ENCODE data around the gene KTI12.
A peak's percentile ranks its signal among the peaks of the same experiment; 100 is the strongest.
"Not testable (repeated sequence)": the region's sequence is repeated elsewhere in the genome, so short reads cannot be mapped to it uniquely, and the experiment has no call there.

Gene KTI12, protein sequence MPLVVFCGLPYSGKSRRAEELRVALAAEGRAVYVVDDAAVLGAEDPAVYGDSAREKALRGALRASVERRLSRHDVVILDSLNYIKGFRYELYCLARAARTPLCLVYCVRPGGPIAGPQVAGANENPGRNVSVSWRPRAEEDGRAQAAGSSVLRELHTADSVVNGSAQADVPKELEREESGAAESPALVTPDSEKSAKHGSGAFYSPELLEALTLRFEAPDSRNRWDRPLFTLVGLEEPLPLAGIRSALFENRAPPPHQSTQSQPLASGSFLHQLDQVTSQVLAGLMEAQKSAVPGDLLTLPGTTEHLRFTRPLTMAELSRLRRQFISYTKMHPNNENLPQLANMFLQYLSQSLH

DNA sequence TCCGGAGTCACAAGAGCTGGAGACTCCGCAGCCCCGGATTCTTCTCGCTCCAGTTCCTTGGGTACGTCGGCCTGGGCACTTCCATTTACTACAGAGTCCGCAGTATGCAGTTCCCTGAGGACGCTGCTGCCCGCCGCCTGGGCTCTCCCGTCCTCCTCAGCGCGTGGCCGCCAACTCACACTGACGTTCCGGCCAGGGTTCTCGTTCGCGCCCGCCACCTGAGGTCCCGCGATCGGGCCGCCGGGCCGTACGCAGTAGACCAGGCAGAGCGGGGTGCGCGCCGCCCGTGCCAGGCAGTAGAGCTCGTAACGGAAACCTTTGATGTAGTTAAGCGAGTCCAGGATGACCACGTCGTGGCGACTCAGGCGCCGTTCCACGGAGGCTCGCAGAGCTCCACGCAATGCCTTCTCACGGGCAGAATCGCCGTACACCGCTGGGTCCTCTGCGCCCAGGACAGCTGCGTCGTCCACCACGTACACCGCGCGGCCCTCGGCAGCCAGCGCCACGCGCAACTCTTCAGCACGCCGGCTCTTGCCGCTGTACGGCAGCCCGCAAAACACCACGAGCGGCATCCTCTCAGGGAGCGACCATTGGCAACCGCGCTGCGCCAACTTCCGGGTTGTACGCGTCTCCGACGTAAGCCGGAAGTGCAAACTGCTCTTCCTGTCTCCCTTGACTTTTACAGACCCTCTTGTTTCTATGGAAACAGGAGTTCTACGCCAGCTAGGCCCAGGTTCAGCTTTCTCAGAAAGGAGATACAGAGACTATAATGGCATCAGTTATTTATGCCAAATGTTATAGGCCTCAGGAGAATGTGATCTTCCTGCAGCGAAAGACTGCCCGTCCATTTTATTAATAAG, at the start of gene KTI12:
TSS of gene KTI12 (minus strand) at position 621 of the 860 bp plus-strand sequence. CDS start at position 572, 49 bp downstream.
- Histone ChIP-seq H3K27me3 (ENCODE audit: control insufficient read depth, insufficient read depth, low read length) (no peaks in the 10 kb centered on the region), H3K4me1 (ENCODE audit: control insufficient read depth, insufficient read depth, low read length) (no peaks in the 10 kb centered on the region), H3K4me3 (ENCODE audit: low read depth, low read length) (peak within 1 kb of the TSS; percentile 98), H3K9me3 (ENCODE audit: control insufficient read depth, insufficient read depth, low read length) (no peaks in the 10 kb centered on the region), H3K36me3 (ENCODE audit: control insufficient read depth, insufficient read depth, low read length) (no peaks in the 10 kb centered on the region), H3K9ac (ENCODE audit: low read depth, low read length) (peak within 1 kb of the TSS; percentile 84)

DNA sequence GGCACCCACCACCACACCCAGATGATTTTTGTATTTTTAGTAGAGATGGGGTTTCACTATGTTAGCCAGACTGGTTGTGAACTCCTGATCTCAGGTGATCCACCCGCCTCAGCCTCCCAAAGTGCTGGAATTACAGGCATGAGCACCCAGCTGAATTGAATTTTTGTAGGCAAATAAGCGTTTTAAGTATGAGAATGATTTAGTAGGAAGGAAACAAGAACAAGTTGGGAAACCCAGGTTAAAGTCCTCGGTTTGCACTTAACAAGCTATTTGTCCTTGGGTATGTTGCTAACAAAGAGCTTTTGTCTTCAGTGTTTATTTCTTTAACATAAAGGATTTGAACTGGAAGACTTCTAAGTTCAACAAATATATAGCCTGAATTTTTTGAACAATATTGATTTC, 46.4 kb upstream of the KTI12 start:
- Histone ChIP-seq H3K36me3 (ENCODE audit: control insufficient read depth, insufficient read depth, low read length) (peaks cover 2% of the 10 kb centered on the region), H3K4me3 (ENCODE audit: low read depth, low read length) (no peak overlapping the region)

DNA sequence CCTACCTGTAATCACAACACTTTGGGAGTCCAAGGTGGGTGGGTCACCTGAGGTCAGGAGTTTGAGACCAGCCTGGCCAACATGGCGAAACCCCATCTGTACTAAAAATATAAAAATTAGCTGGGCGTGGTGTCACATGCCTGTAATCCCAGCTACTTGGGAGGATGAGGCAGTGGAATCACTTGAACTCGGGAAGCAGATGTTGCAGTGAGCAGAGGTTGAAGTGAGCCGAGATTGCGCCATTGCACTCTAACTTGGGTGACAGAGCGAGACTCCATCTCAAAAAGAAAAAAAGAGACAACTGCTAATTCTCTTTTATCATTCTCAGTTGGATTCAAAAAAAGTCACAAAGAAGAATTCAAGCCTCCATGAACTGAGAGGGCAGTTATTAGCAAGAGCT, 43.7 kb upstream of the KTI12 start:
- H3K36me3 ChIP-seq (ENCODE audit: control insufficient read depth, insufficient read depth, low read length); H3K4me3 ChIP-seq (ENCODE audit: low read depth, low read length); H3K4me1 ChIP-seq (ENCODE audit: control insufficient read depth, insufficient read depth, low read length); H3K27me3 ChIP-seq (ENCODE audit: control insufficient read depth, insufficient read depth, low read length); H3K9ac ChIP-seq (ENCODE audit: low read depth, low read length); H3K9me3 ChIP-seq (ENCODE audit: control insufficient read depth, insufficient read depth, low read length): not testable (repeated sequence)

More for the DNA sequence above, 46.4 kb upstream of the KTI12 start:
- no peak overlapping the region for H3K9ac ChIP-seq (ENCODE audit: low read depth, low read length)
- no peaks in the 10 kb centered on the region for H3K27me3 ChIP-seq (ENCODE audit: control insufficient read depth, insufficient read depth, low read length)
- no peaks in the 10 kb centered on the region for H3K4me1 ChIP-seq (ENCODE audit: control insufficient read depth, insufficient read depth, low read length)
- H3K9me3 ChIP-seq (ENCODE audit: control insufficient read depth, insufficient read depth, low read length): no peaks in the 10 kb centered on the region

DNA sequence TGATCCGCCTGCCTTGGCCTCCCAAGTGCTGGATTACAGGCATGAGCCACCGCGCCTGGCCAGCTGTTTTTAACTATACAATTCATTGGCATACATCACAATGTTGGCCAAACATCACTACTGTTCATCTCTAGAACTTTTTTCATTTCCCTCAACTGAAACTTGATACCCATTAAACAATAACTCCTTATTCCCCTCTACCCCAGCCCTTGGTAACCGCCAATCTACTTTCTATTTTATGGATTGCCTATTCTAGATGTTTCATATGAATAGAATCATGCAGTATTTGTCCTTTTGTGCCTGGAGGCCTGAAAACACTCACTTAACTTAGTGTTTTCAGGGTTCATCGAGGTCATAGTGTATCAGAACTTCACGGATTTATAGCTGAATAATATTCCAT, 38.7 kb upstream of the KTI12 start:
- Histone ChIP-seq H3K4me3 (ENCODE audit: low read depth, low read length) (no peak overlapping the region), H3K36me3 (ENCODE audit: control insufficient read depth, insufficient read depth, low read length) (peaks cover 2% of the 10 kb centered on the region), H3K27me3 (ENCODE audit: control insufficient read depth, insufficient read depth, low read length) (no peaks in the 10 kb centered on the region), H3K9me3 (ENCODE audit: control insufficient read depth, insufficient read depth, low read length) (no peaks in the 10 kb centered on the region), H3K9ac (ENCODE audit: low read depth, low read length) (no peak overlapping the region), H3K4me1 (ENCODE audit: control insufficient read depth, insufficient read depth, low read length) (no peaks in the 10 kb centered on the region)

DNA sequence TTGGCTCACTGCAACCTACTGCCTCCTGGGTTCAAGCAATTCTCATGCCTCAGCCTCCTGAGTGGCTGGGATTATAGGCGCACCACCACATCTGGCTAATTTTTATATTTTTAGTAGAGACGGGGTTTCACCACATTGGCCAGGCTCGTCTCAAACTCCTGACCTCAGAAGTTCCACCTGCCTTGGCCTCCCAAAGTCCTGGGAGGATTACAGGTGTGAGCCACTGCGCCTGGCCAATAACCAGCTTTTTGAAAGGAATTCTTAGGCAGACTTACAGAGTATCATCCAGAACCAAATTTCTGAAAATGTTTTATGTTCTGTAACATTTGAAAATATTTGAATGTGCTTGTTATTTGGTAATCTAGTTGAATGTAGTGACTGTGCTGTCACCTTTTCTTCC, 37.1 kb upstream of the KTI12 start:
- Histone ChIP-seq H3K9me3 (ENCODE audit: control insufficient read depth, insufficient read depth, low read length) (no peaks in the 10 kb centered on the region), H3K4me1 (ENCODE audit: control insufficient read depth, insufficient read depth, low read length) (no peaks in the 10 kb centered on the region), H3K4me3 (ENCODE audit: low read depth, low read length) (no peak overlapping the region), H3K36me3 (ENCODE audit: control insufficient read depth, insufficient read depth, low read length) (peaks cover 1% of the 10 kb centered on the region), H3K9ac (ENCODE audit: low read depth, low read length) (no peak overlapping the region), H3K27me3 (ENCODE audit: control insufficient read depth, insufficient read depth, low read length) (no peaks in the 10 kb centered on the region)

DNA sequence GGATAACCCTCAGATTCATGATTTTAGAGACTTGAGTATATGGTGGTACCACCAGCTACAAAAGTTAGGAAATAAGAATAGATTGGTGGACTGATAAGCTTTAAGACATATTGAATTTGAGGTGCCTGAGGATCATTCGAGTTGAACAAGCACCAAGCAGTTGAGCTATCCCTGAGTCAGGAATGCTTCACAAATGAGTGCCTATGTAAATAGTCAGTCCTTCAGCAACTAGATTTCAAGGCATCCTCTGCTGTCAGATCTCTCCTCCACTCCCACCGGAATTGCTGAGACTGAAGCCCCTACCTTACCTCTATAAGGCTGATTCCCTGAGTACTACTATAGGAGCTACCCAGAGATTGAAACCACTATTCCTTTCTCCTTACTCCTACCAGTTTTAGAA, 29.6 kb upstream of the KTI12 start:
- no peak overlapping the region for H3K9ac ChIP-seq (ENCODE audit: low read depth, low read length)
- no peak overlapping the region for H3K4me3 ChIP-seq (ENCODE audit: low read depth, low read length)
- no peaks in the 10 kb centered on the region for H3K27me3 ChIP-seq (ENCODE audit: control insufficient read depth, insufficient read depth, low read length)
- H3K36me3 ChIP-seq (ENCODE audit: control insufficient read depth, insufficient read depth, low read length): peaks cover 21% of the 10 kb centered on the region
- H3K4me1 ChIP-seq (ENCODE audit: control insufficient read depth, insufficient read depth, low read length): peaks cover 2% of the 10 kb centered on the region
- H3K9me3 ChIP-seq (ENCODE audit: control insufficient read depth, insufficient read depth, low read length): no peaks in the 10 kb centered on the region

DNA sequence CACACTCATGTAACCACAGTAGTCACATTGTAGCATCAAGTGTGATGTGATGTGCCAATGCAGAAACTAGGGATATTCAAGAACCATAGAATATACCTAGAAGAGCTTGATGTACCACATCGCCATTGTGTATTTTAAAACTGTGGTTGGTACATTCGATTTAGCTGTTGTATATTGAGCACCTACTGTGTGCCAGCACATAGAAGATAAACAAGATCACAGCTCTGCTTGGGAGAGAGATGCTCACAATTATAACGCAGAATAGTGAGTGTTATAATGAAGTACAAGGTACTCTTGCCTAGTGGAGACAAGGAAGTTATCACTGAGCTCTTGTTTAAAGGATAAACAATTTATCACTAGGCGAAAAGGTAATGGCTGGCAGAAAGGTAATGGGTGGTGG, 27.2 kb upstream of the KTI12 start:
- peaks cover 8% of the 10 kb centered on the region for H3K4me1 ChIP-seq (ENCODE audit: control insufficient read depth, insufficient read depth, low read length)
- peaks cover 21% of the 10 kb centered on the region for H3K36me3 ChIP-seq (ENCODE audit: control insufficient read depth, insufficient read depth, low read length)

DNA sequence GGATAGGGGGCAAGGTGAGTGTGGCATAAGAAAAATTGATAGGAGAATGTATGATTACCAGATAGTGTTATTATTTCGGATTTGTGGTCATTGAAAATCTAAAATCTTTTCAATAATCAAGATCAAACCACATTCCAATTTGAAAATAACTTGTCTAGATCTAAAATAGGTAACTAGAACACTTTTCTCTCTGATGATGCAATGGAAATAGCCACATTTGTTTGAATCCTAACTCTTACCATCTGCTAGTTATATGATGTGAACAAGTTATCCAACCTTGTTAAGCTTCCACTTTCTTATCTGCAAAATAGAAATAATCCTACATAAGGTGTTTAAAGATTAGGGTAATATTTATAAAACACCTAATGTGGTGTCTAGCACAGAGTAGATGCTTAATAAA, 26.3 kb upstream of the KTI12 start:
- H3K9ac ChIP-seq (ENCODE audit: low read depth, low read length): no peak overlapping the region
- no peaks in the 10 kb centered on the region for H3K9me3 ChIP-seq (ENCODE audit: control insufficient read depth, insufficient read depth, low read length)
- H3K27me3 ChIP-seq (ENCODE audit: control insufficient read depth, insufficient read depth, low read length): no peaks in the 10 kb centered on the region
- H3K36me3 ChIP-seq (ENCODE audit: control insufficient read depth, insufficient read depth, low read length): peaks cover 16% of the 10 kb centered on the region
- no peak overlapping the region for H3K4me3 ChIP-seq (ENCODE audit: low read depth, low read length)
- peaks cover 8% of the 10 kb centered on the region for H3K4me1 ChIP-seq (ENCODE audit: control insufficient read depth, insufficient read depth, low read length)

More for the DNA sequence above, 27.2 kb upstream of the KTI12 start:
- Histone ChIP-seq H3K9ac (ENCODE audit: low read depth, low read length) (no peak overlapping the region), H3K4me3 (ENCODE audit: low read depth, low read length) (no peak overlapping the region), H3K27me3 (ENCODE audit: control insufficient read depth, insufficient read depth, low read length) (no peaks in the 10 kb centered on the region), H3K9me3 (ENCODE audit: control insufficient read depth, insufficient read depth, low read length) (no peaks in the 10 kb centered on the region)

DNA sequence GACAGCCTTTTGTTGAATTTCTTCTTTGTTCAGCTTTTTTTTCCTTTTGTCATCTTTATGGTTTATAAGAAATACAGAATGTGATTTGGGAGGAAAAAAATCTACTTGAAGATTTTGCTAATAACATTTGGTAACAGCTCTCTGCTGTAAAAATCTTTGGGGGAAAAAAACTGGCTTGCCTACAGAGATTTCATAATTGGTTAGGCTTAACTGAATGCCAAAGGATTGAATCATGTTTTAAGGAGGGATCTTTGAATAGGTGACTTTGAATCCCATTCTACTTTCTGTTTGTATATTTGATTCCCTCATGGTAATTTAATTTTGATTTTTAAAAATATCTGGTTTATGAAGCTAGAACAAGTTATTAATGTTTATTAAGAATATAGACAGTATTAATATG, 25.7 kb upstream of the KTI12 start:
- Histone ChIP-seq H3K9ac (ENCODE audit: low read depth, low read length) (no peak overlapping the region), H3K9me3 (ENCODE audit: control insufficient read depth, insufficient read depth, low read length) (no peaks in the 10 kb centered on the region), H3K4me3 (ENCODE audit: low read depth, low read length) (no peak overlapping the region), H3K36me3 (ENCODE audit: control insufficient read depth, insufficient read depth, low read length) (peaks cover 13% of the 10 kb centered on the region), H3K4me1 (ENCODE audit: control insufficient read depth, insufficient read depth, low read length) (peaks cover 8% of the 10 kb centered on the region), H3K27me3 (ENCODE audit: control insufficient read depth, insufficient read depth, low read length) (no peaks in the 10 kb centered on the region)

DNA sequence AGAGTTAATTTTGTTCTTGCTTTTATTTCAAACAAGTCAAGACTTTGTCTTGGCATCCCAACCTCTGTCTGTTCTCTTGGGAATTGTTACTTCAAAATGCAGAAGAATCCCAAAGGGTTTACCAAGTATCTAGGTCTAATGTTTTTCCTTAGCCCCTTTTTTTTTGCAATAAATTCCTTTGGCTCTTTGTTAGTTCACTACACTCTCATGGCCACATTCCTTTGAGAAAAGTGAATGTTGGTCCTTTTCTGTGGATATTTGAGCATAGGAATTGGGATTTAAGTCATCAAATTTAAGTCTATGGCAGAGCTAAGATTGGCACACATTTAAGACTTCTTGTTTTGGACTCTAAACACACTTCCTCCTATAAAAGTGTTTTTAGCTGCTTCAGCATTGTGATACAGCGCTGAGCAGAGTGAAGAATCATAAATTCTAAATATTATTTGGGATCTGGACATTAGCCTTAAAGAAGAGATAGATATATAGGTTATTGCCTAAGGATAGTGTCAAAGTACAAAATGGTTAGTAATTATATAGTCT, 24.3 kb upstream of the KTI12 start:
- peak overlapping the region; percentile 47 for H3K9ac ChIP-seq (ENCODE audit: low read depth, low read length)

DNA sequence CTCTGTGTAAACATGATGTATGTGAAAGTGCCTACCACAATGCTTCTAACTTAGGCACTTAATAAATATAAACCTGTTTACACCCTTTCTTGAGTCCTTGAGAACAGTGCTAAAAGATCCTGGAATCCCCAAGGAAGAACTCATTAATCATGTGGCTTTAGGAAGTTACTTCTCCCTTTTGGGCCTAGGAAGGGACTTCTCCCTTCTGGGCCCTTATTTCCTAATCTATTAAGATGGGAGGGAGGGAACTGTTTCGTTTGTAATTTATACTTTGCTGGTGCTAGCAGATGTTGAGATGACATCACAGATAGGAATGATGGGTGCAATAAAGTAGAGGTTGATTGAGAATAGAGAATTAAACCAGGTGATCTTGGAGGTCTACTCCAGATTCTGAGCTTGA, 23.6 kb upstream of the KTI12 start:
- H3K4me1 ChIP-seq (ENCODE audit: control insufficient read depth, insufficient read depth, low read length): peaks cover 13% of the 10 kb centered on the region
- H3K9me3 ChIP-seq (ENCODE audit: control insufficient read depth, insufficient read depth, low read length): no peaks in the 10 kb centered on the region
- H3K36me3 ChIP-seq (ENCODE audit: control insufficient read depth, insufficient read depth, low read length): peaks cover 8% of the 10 kb centered on the region
- H3K4me3 ChIP-seq (ENCODE audit: low read depth, low read length): peak overlapping the region; percentile 94
- H3K9ac ChIP-seq (ENCODE audit: low read depth, low read length): peak overlapping the region; percentile 85
- no peaks in the 10 kb centered on the region for H3K27me3 ChIP-seq (ENCODE audit: control insufficient read depth, insufficient read depth, low read length)

More for the DNA sequence above, 24.3 kb upstream of the KTI12 start:
- Histone ChIP-seq H3K9me3 (ENCODE audit: control insufficient read depth, insufficient read depth, low read length) (no peaks in the 10 kb centered on the region), H3K4me3 (ENCODE audit: low read depth, low read length) (peak overlapping the region; percentile 94), H3K36me3 (ENCODE audit: control insufficient read depth, insufficient read depth, low read length) (peaks cover 13% of the 10 kb centered on the region), H3K27me3 (ENCODE audit: control insufficient read depth, insufficient read depth, low read length) (no peaks in the 10 kb centered on the region), H3K4me1 (ENCODE audit: control insufficient read depth, insufficient read depth, low read length) (peaks cover 13% of the 10 kb centered on the region)

DNA sequence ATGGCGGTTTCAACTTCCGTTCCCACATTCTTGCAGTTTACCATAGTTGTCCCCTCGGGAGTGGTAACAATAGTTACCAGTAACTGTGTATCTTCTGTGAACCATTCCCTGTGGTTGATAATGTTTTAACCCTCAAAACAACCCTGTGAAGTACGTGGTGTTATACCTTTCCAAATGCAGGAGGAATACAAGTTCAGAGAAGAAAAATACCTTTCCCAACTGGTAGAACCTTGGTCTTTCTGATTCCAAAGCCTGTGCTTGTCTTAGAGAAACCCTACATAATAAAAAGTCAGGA, 23.3 kb upstream of the KTI12 start:
- no peaks in the 10 kb centered on the region for H3K27me3 ChIP-seq (ENCODE audit: control insufficient read depth, insufficient read depth, low read length)
- H3K4me1 ChIP-seq (ENCODE audit: control insufficient read depth, insufficient read depth, low read length): peaks cover 13% of the 10 kb centered on the region
- H3K4me3 ChIP-seq (ENCODE audit: low read depth, low read length): peak overlapping the region; percentile 94
- peaks cover 8% of the 10 kb centered on the region for H3K36me3 ChIP-seq (ENCODE audit: control insufficient read depth, insufficient read depth, low read length)
- peak overlapping the region; percentile 85 for H3K9ac ChIP-seq (ENCODE audit: low read depth, low read length)
- H3K9me3 ChIP-seq (ENCODE audit: control insufficient read depth, insufficient read depth, low read length): no peaks in the 10 kb centered on the region

Data from iPS-15b (cell line).